H1 (cell line): ENCODE results near the gene TSPAN17. TPM values are rescaled to one million over a fixed set of nuclear protein-coding genes. Genes with fewer than 3 reads are reported as not detected.

Experiments used
- CTCF ChIA-PET: fragments of 300-600 bp; sonication (Branson Sonifier 250); formaldehyde crosslinking; loops from one replicate; lab custom pipeline; 2021; ENCODE audit not compliant: partially characterized antibody; lab: Charles Lee
- POLR2A ChIA-PET: fragments of 300-600 bp; sonication (Branson Sonifier 250); formaldehyde crosslinking; loops from one replicate; lab custom pipeline; 2021; ENCODE audit warnings: inconsistent platforms; ENCODE audit not compliant: partially characterized antibody; lab: Charles Lee
- DNase-seq, 2 experiments: peaks; one replicate each; pipeline versions ENCODE4 v3.0.0 to v3.0.0-alpha.2; 2010 to 2022; ENCODE audit warnings: low spot score in 2 of 2, low read depth in 1 of 2, mixed read lengths in 1 of 2
- FAIRE-seq: peaks from 2 replicates; lab custom pipeline; 2011; peaks lifted over from hg19 to GRCh38; lab: Jason Lieb, UNC
- H2AFZ ChIP-seq: 2 replicates; pipeline ENCODE4 v1.8.1; 2012; ENCODE audit warnings: low read length, inconsistent platforms
- H2AK5ac ChIP-seq: 2 replicates; pipeline ENCODE4 v1.6.1; 2013; ENCODE audit warnings: low read depth, low read length
- H2BK120ac ChIP-seq: replicated peaks from 2 replicates; pipeline ENCODE3; 2013; ENCODE audit warnings: low read depth, low read length, inconsistent platforms
- H2BK12ac ChIP-seq: 2 replicates; pipeline ENCODE4 v1.6.1; 2013; ENCODE audit warnings: low read depth, low read length
- H2BK15ac ChIP-seq: 2 replicates; pipeline ENCODE4 v1.6.1; 2013; ENCODE audit warnings: low read length
- H2BK20ac ChIP-seq: 2 replicates; pipeline ENCODE4 v1.6.1; 2013; ENCODE audit warnings: low read length
- H2BK5ac ChIP-seq: 2 replicates; pipeline ENCODE4 v1.6.1; 2013; ENCODE audit warnings: low read depth, low read length
- H3K14ac ChIP-seq: 2 replicates; pipeline ENCODE4 v1.6.1; 2013; ENCODE audit warnings: inconsistent platforms; ENCODE audit not compliant: insufficient read length
- H3K18ac ChIP-seq: 2 replicates; pipeline ENCODE4 v1.6.1; 2013; ENCODE audit warnings: low read length; ENCODE audit errors: extremely low read depth
- H3K23ac ChIP-seq: 2 replicates; pipeline ENCODE4 v1.6.1; 2013; ENCODE audit warnings: inconsistent platforms; ENCODE audit not compliant: insufficient read length
- H3K23me2 ChIP-seq: 2 replicates; pipeline ENCODE4 v1.6.1; 2013; ENCODE audit warnings: low read depth, low read length
- H3K27ac ChIP-seq: 2 replicates; pipeline ENCODE4 v1.6.1; 2011; ENCODE audit warnings: low read depth, low read length, inconsistent platforms
- H3K27me3 ChIP-seq, 4 experiments: replicated peaks in 1 of 4; 1 replicate in 1 of 4; 2 replicates in 3 of 4; pipeline versions ENCODE4 v1.6.1 to v1.8.1; 2011 to 2013; ENCODE audit warnings: low read length in 3 of 4, mild to moderate bottlenecking in 3 of 4, inconsistent platforms in 2 of 4, mixed read lengths in 2 of 4, moderate library complexity in 1 of 4; ENCODE audit not compliant: control insufficient read depth in 3 of 4, insufficient read depth in 3 of 4; ENCODE audit errors: extremely low read depth in 1 of 4
- H3K36me3 ChIP-seq, 4 experiments: 2 replicates each; pipeline versions ENCODE4 v1.6.1 to v1.8.1; 2011 to 2013; ENCODE audit warnings: mild to moderate bottlenecking in 4 of 4, low read length in 3 of 4, moderate library complexity in 2 of 4, control low read depth in 1 of 4, inconsistent platforms in 1 of 4; ENCODE audit not compliant: insufficient read depth in 4 of 4, control insufficient read depth in 2 of 4
- H3K4ac ChIP-seq: replicated peaks from 2 replicates; pipeline ENCODE3; 2013; ENCODE audit warnings: low read length, low read depth, mixed read lengths, inconsistent platforms; ENCODE audit not compliant: insufficient read length
- H3K4me1 ChIP-seq, 4 experiments: replicated peaks in 1 of 4; 1 replicate in 1 of 4; 2 replicates in 3 of 4; pipeline versions ENCODE4 v1.6.1 to v1.8.1; 2011 to 2013; ENCODE audit warnings: low read length in 3 of 4, inconsistent platforms in 2 of 4, mixed read lengths in 1 of 4; ENCODE audit not compliant: insufficient read depth in 4 of 4, control insufficient read depth in 3 of 4
- H3K4me2 ChIP-seq, 2 experiments: 2 replicates each; pipeline versions ENCODE4 v1.6.1 to v1.8.1; 2011 to 2013; ENCODE audit warnings: low read depth in 2 of 2, low read length in 2 of 2, control low read depth in 1 of 2, inconsistent platforms in 1 of 2, mild to moderate bottlenecking in 1 of 2; ENCODE audit not compliant: insufficient read depth in 1 of 2
- H3K4me3 ChIP-seq, 4 experiments: fragments of 200-600, 300-600 bp in 1 of 4; sonication (generic), shearing (Covaris generic), sonication (Bioruptor Twin) in 1 of 4; 2 replicates each; pipeline versions ENCODE4 v1.5.1 to v1.8.1; 2011 to 2016; ENCODE audit warnings: low read length in 4 of 4, low read depth in 3 of 4, control low read depth in 2 of 4, inconsistent platforms in 2 of 4, mild to moderate bottlenecking in 2 of 4, mixed read lengths in 1 of 4, moderate library complexity in 1 of 4; ENCODE audit not compliant: insufficient read depth in 2 of 4; ENCODE audit errors: extremely low read depth in 1 of 4
- H3K56ac ChIP-seq: replicated peaks from 2 replicates; pipeline ENCODE3; 2013; ENCODE audit warnings: low read depth, mild to moderate bottlenecking, mixed read lengths, low read length, inconsistent platforms; ENCODE audit not compliant: insufficient read length
- H3K79me1 ChIP-seq: 2 replicates; pipeline ENCODE4 v1.6.1; 2013; ENCODE audit warnings: low read depth, low read length, control low read depth
- H3K79me2 ChIP-seq, 2 experiments: 2 replicates each; pipeline versions ENCODE4 v1.6.1 to v1.8.1; 2012 to 2013; ENCODE audit warnings: low read length in 2 of 2, mild to moderate bottlenecking in 2 of 2, inconsistent platforms in 1 of 2; ENCODE audit not compliant: insufficient read depth in 2 of 2, control insufficient read depth in 1 of 2
- H3K9ac ChIP-seq, 4 experiments: replicated peaks in 1 of 4; 1 replicate in 1 of 4; 2 replicates in 3 of 4; pipeline versions ENCODE4 v1.6.1 to v1.8.1; 2011 to 2013; ENCODE audit warnings: low read depth in 3 of 4, low read length in 3 of 4, control low read depth in 2 of 4, mild to moderate bottlenecking in 2 of 4, moderate library complexity in 2 of 4, inconsistent platforms in 1 of 4; ENCODE audit errors: extremely low read depth in 1 of 4
- H3K9me3 ChIP-seq, 2 experiments: 2 replicates each; pipeline versions ENCODE4 v1.6.1 to v1.8.1; 2012 to 2013; ENCODE audit warnings: mild to moderate bottlenecking in 2 of 2, moderate library complexity in 2 of 2, control low read depth in 1 of 2, inconsistent platforms in 1 of 2, low read depth in 1 of 2, low read length in 1 of 2, mixed read lengths in 1 of 2; ENCODE audit not compliant: insufficient read depth in 2 of 2
- H4K20me1 ChIP-seq, 2 experiments: replicated peaks in 1 of 2; 2 replicates each; pipeline versions ENCODE3 to v1.8.1; 2011 to 2013; ENCODE audit warnings: inconsistent platforms in 2 of 2, low read length in 2 of 2, mild to moderate bottlenecking in 1 of 2; ENCODE audit not compliant: insufficient read depth in 2 of 2, control insufficient read depth in 1 of 2
- H4K5ac ChIP-seq: 2 replicates; pipeline ENCODE4 v1.6.1; 2013; ENCODE audit warnings: low read length, low read depth, mixed read lengths, inconsistent platforms; ENCODE audit not compliant: insufficient read length
- H4K8ac ChIP-seq: 2 replicates; pipeline ENCODE4 v1.8.0; 2013; ENCODE audit warnings: mild to moderate bottlenecking, moderate library complexity, low read length, inconsistent platforms; ENCODE audit not compliant: insufficient read depth; ENCODE audit errors: extremely low read depth
- H4K91ac ChIP-seq: replicated peaks from 2 replicates; pipeline ENCODE3; 2013; ENCODE audit warnings: low read length, mixed read lengths, inconsistent platforms; ENCODE audit not compliant: insufficient read length
- CREB1 ChIP-seq: IDR thresholded peaks from 2 replicates; pipeline ENCODE4 v1.6.1; 2012; ENCODE audit warnings: inconsistent platforms
- GABPA ChIP-seq: IDR thresholded peaks from 2 replicates; pipeline ENCODE4 v1.6.1; 2011; ENCODE audit warnings: mild to moderate bottlenecking, low read length, moderate library complexity, borderline replicate concordance; ENCODE audit not compliant: insufficient read depth
- KDM1A ChIP-seq: fragments of 200-600, 300-600 bp; sonication (generic); IDR thresholded peaks from 2 replicates; pipeline ENCODE4 v1.7.1; 2016; ENCODE audit warnings: mild to moderate bottlenecking, low read length, borderline replicate concordance
- KDM5A ChIP-seq: fragments of 200-600 bp; IDR thresholded peaks from 2 replicates; pipeline ENCODE4 v1.7.1; 2012; ENCODE audit warnings: mild to moderate bottlenecking, low read length, inconsistent platforms, mixed read lengths
- NRF1 ChIP-seq: IDR thresholded peaks from 2 replicates; pipeline ENCODE4 v1.6.1; 2011; ENCODE audit warnings: mild to moderate bottlenecking, low read depth, low read length, improper control_type of control experiment
- PHF8 ChIP-seq: fragments of 200-600 bp; sonication (generic); conservative IDR thresholded peaks from 2 replicates; pipeline ENCODE4 v1.7.1; 2012; ENCODE audit warnings: low read depth, mild to moderate bottlenecking, inconsistent platforms, low read length, moderate library complexity
- RAD21 ChIP-seq, 2 experiments: IDR thresholded peaks in 1 of 2; conservative IDR thresholded peaks in 1 of 2; 2 replicates each; pipeline ENCODE4 v1.6.1; 2011; ENCODE audit warnings: low read depth in 2 of 2, low read length in 2 of 2, improper control_type of control experiment in 1 of 2, inconsistent platforms in 1 of 2, mild to moderate bottlenecking in 1 of 2, moderate library complexity in 1 of 2
- SUZ12 ChIP-seq: fragments of 200-600 bp; sonication (generic); IDR thresholded peaks from 2 replicates; pipeline ENCODE4 v1.6.1; 2012; ENCODE audit warnings: mild to moderate bottlenecking, inconsistent platforms, low read length, moderate library complexity, mixed read lengths
- TAF1 ChIP-seq: IDR thresholded peaks from 2 replicates; pipeline ENCODE4 v1.6.1; 2011; ENCODE audit warnings: mild to moderate bottlenecking, low read depth, low read length
- WGBS, 2 experiments: shearing (Covaris generic) in 1 of 2; methylation state at CpG; one replicate each; pipeline versions ENCODE4 v1.1.6 to v1.1.7; 2013 to 2015; ENCODE audit warnings: low lambda C conversion rate in 2 of 2, mixed read lengths in 2 of 2, inconsistent platforms in 1 of 2, low coverage in 1 of 2, missing lambda C conversion rate in 1 of 2; ENCODE audit not compliant: insufficient replicate concordance in 2 of 2, insufficient coverage in 1 of 2, insufficient read length in 1 of 2; ENCODE audit errors: extremely low coverage in 1 of 2, missing lambda C conversion rate in 1 of 2; 5-methylcytosine and 5-hydroxymethylcytosine counted together
- polyA plus RNA-seq, 7 experiments: library from polyadenylated mRNA; depleted of rRNA in 3 of 7; stranded (reverse) in 5 of 7; unstranded in 2 of 7; fragments of >200 nt in 5 of 7; fragments of 200-250 nt in 2 of 7; gene quantifications; 1 replicate in 5 of 7; 2 replicates in 1 of 7; 4 replicates in 1 of 7; pipeline versions ENCODE4 v1.2.1 to v1.2.3, GENCODE V29; 2011 to 2013; ENCODE audit warnings: missing spikeins in 2 of 7, mixed read lengths in 2 of 7
- total RNA-seq: library from RNA; stranded (reverse); fragmentation: NEBNext Ultra II Directional; extraction: Animal tissue kit (Norgen Biotek cat#: 25700); gene quantifications from 2 replicates; pipeline ENCODE4 v1.2.1, GENCODE V29; 2021
- TF ChIP-seq, protein P1 (sequence below), 3 experiments: IDR thresholded peaks; 1 replicate in 2 of 3; 2 replicates in 1 of 3; pipeline versions ENCODE4 v1.5.1 to v1.6.1; 2011; ENCODE audit warnings: low read length in 3 of 3, mild to moderate bottlenecking in 3 of 3, inconsistent platforms in 2 of 3, low read depth in 1 of 3, moderate library complexity in 1 of 3; ENCODE audit not compliant: insufficient read depth in 1 of 3; ENCODE audit errors: control extremely low read depth in 1 of 3

Gene TSPAN17
- total and polyA plus RNA-seq, 2 of the 8 experiments (the other 6 are each of a cell fraction or from before 2014, with no cell fraction given), result 41.5 to 53.7 TPM

DNA sequence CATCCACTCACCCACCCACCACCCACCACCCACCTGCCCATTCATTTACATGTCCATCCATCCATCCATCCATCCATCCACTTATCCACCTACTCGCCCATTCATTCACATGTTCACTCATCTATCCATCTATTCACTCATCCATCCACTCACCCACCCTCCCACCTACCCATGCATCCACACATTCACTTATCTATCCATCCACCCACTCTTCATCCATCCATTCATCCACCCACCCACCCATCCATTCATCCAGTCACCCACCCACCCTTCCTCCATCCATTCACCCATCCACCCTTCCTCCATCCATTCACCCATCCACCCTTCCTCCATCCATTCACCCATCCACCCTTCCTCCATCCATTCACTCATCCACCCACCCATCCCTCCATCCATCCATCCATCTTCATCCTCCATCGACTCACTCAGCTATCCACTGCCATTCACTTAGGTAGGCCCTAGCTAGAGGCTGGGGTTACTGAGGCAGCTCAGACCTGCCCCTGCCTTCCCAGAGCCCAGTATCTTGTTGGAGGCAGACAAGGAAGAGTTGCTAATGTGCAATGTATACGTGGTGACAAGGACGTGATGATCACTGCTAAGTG is 12.7 kb downstream of the TSPAN17 start:
- H3K79me1 ChIP-seq, result no peaks in the 10 kb centered on the region
- no peak overlapping the region; the same call in 1 of the 2 replicates for H2BK12ac ChIP-seq
- H3K27ac ChIP-seq, result no peak overlapping the region
- CTCF ChIA-PET, result interaction anchor here (0.6 to 35.1 kb wide), 90 partner anchors 8 to 642 kb away, joined by 3 to 859 read pairs (median 6); partner anchors contain the start of genes FGFR4, HIGD2A, HK3 and NOP16
- H3K9me3 ChIP-seq, result no peaks in the 10 kb centered on the region
- no peaks in the 10 kb centered on the region; a peak in 1 of 8 replicates for H3K36me3 ChIP-seq
- no peak overlapping the region for H3K18ac ChIP-seq
- no peak overlapping the region for H3K23ac ChIP-seq
- H3K27me3 ChIP-seq, result no peaks in the 10 kb centered on the region
- no peak overlapping the region for H4K8ac ChIP-seq
- H4K20me1 ChIP-seq, result peaks cover 0 to 4% of the 10 kb centered on the region in 2 experiments
- no peak for FAIRE-seq
- no peaks in the 10 kb centered on the region for H3K79me2 ChIP-seq
- no peak overlapping the region for H2AK5ac ChIP-seq
- TF ChIP-seq TAF1 (no peak), GABPA (no peak), CREB1 (no peak), RAD21 (IDR thresholded peaks at IDR 0.05 in 1 of 2, conservative IDR thresholded peaks at IDR 0.05 in 1 of 2; ENCODE audit: low read depth in 2 of 2, low read length in 2 of 2) (no peak), KDM5A (no peak), PHF8 (no peak), SUZ12 (no peak), KDM1A (no peak), NRF1 (no peak)
- TF ChIP-seq, protein P1, sequence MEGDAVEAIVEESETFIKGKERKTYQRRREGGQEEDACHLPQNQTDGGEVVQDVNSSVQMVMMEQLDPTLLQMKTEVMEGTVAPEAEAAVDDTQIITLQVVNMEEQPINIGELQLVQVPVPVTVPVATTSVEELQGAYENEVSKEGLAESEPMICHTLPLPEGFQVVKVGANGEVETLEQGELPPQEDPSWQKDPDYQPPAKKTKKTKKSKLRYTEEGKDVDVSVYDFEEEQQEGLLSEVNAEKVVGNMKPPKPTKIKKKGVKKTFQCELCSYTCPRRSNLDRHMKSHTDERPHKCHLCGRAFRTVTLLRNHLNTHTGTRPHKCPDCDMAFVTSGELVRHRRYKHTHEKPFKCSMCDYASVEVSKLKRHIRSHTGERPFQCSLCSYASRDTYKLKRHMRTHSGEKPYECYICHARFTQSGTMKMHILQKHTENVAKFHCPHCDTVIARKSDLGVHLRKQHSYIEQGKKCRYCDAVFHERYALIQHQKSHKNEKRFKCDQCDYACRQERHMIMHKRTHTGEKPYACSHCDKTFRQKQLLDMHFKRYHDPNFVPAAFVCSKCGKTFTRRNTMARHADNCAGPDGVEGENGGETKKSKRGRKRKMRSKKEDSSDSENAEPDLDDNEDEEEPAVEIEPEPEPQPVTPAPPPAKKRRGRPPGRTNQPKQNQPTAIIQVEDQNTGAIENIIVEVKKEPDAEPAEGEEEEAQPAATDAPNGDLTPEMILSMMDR (IDR thresholded peaks at IDR 0.05; ENCODE audit: control extremely low read depth in 1 of 3, insufficient read depth in 1 of 3, low read depth in 1 of 3, low read length in 3 of 3), result no peak
- TF ChIP-seq, all 59 proteins: peak for 0
- H3K4ac ChIP-seq, result no peak overlapping the region
- no peak overlapping the region for H2BK120ac ChIP-seq
- H2BK5ac ChIP-seq, result no peak overlapping the region
- H4K91ac ChIP-seq, result no peak overlapping the region
- POLR2A ChIA-PET, result interaction anchor here (0.7 to 2.1 kb wide), 5 partner anchors 9 to 176 kb away, joined by 3 to 9 read pairs (median 4); no protein-coding TSS in a partner anchor
- H3K9ac ChIP-seq, result no peak overlapping the region
- no peak overlapping the region for H2BK20ac ChIP-seq
- H3K56ac ChIP-seq, result peak overlapping the region; percentile 19
- no peak overlapping the region for H2AFZ ChIP-seq
- no peak overlapping the region for H3K14ac ChIP-seq
- no peak for DNase-seq
- no peak overlapping the region for H4K5ac ChIP-seq
- peaks cover 0 to 11% (median 7%) of the 10 kb centered on the region in 4 experiments; a peak in 6 of 7 replicates for H3K4me1 ChIP-seq
- H3K4me2 ChIP-seq, result no peak overlapping the region
- no peak overlapping the region for H2BK15ac ChIP-seq
- peaks cover 4% of the 10 kb centered on the region; the same call in 1 of the 2 replicates for H3K23me2 ChIP-seq
- H3K4me3 ChIP-seq, result no peak overlapping the region
- WGBS, 2 experiments, result 75 to 100% methylated on average over 1 to 4 of the region's 4 CpGs
